ENCODE results near the gene TPP1. TPM values are rescaled to one million over a fixed set of nuclear protein-coding genes. Genes with fewer than 3 reads are reported as not detected.
A peak's percentile ranks its signal among the peaks of the same experiment; 100 is the strongest.

The TPP1 gene
- total and polyA plus RNA-seq, 9 of the 15 experiments (the other 6 are each of a cell fraction or from before 2014, with no cell fraction given), result 7.5 to 75.8 (median 15.7) TPM

- CTCF ChIA-PET (ENCODE audit: low intra/inter-chr PET ratio), result no interaction called here
- Histone ChIP-seq H3K4me2 (ENCODE audit: insufficient read depth, low read length) (no peak overlapping the region), H3K9me3 (replicated peaks; ENCODE audit: control insufficient read depth, insufficient read depth, low read depth, low read length) (no peaks in the 10 kb centered on the region), H3K9me1 (ENCODE audit: control insufficient read depth, insufficient read depth, low read length) (no peaks in the 10 kb centered on the region), H3K27me3 (ENCODE audit: control insufficient read depth in 2 of 2, insufficient read depth in 2 of 2, low read length in 2 of 2) (no peaks in the 10 kb centered on the region), H4K20me1 (replicated peaks; ENCODE audit: control insufficient read depth, insufficient read depth, low read length) (no peaks in the 10 kb centered on the region), H3K4me1 (replicated peaks in 1 of 2; ENCODE audit: control insufficient read depth in 2 of 2, insufficient read depth in 2 of 2, low read length in 2 of 2) (peaks cover 0 to 9% of the 10 kb centered on the region in 2 experiments; a peak in 3 of 5 replicates), H3K4me3 (no peak overlapping the region), H3K27ac (ENCODE audit: extremely low read depth, low read depth, low read length) (no peak overlapping the region), H2AFZ (ENCODE audit: low read depth, low read length) (no peak overlapping the region), H3K36me3 (ENCODE audit: control insufficient read depth, insufficient read depth, low read length) (no peaks in the 10 kb centered on the region), H3K79me2 (ENCODE audit: control insufficient read depth, insufficient read depth, low read length) (no peaks in the 10 kb centered on the region), H3K9ac (ENCODE audit: insufficient read depth in 1 of 2, low read depth in 2 of 2, low read length in 2 of 2) (no peak overlapping the region)
- DNase-seq (ENCODE audit: extremely low read depth in 1 of 4, low spot score in 3 of 4), result no peak
- TF ChIP-seq JUND (IDR thresholded peaks at IDR 0.05; ENCODE audit: borderline replicate concordance, low read depth, low read length) (no peak), JUND (tag; IDR thresholded peaks at IDR 0.05; ENCODE audit: borderline replicate concordance, low read depth, low read length) (no peak), ARID2 (IDR thresholded peaks at IDR 0.05) (no peak), SIN3A (IDR thresholded peaks at IDR 0.05; ENCODE audit: borderline replicate concordance in 2 of 2, control insufficient read depth in 1 of 2, low read depth in 2 of 2, low read length in 2 of 2) (no peak), ZNF586 (CRISPR knock-in tag; conservative IDR thresholded peaks at IDR 0.05) (no peak), ATF4 (CRISPR knock-in tag; IDR thresholded peaks at IDR 0.05) (no peak), ZNF639 (CRISPR knock-in tag; conservative IDR thresholded peaks at IDR 0.05 in 1 of 2, IDR thresholded peaks at IDR 0.05 in 1 of 2) (no peak), MBD2 (IDR thresholded peaks at IDR 0.05; ENCODE audit: borderline replicate concordance, low read depth) (no peak), ZNF146 (CRISPR knock-in tag; IDR thresholded peaks at IDR 0.05; ENCODE audit: unreplicated experiment) (no peak), MXD1 (CRISPR knock-in tag; IDR thresholded peaks at IDR 0.05; ENCODE audit: borderline replicate concordance, poor library complexity, severe bottlenecking) (no peak), PHB2 (IDR thresholded peaks at IDR 0.05; ENCODE audit: low read depth) (no peak), ZBTB11 (CRISPR knock-in tag; IDR thresholded peaks at IDR 0.05) (no peak), SLC30A9 (CRISPR knock-in tag; IDR thresholded peaks at IDR 0.05) (no peak), ZC3H8 (IDR thresholded peaks at IDR 0.05) (no peak), RHOXF2B (CRISPR knock-in tag; conservative IDR thresholded peaks at IDR 0.05) (no peak)
- POLR2A ChIA-PET, result interaction anchor here (0.6 to 1.3 kb wide), 2 partner anchors 11 to 26 kb away, joined by 3 to 6 read pairs; no protein-coding TSS in a partner anchor
- WGBS (ENCODE audit: insufficient coverage, low coverage, missing lambda C conversion rate), result 48% methylated on average over 5 of the region's 5 CpGs
- FAIRE-seq, result no peak
- intact Hi-C loops (cut with micrococcal nuclease) (no loop called here), in situ Hi-C loops (cut with MboI) (no loop called here)
- no TSS peak for BruUV-seq (replicated peaks)
- peak; percentile 38; the same call in 2 of the 3 replicates for ATAC-seq
These were observed 37.7 kb upstream of the TPP1 start for GRCh38 chr11:6656936-6657335.

Measured in K562 (cell line).